Activated naive CD8-positive, alpha-beta T cell treated with anti-CD3 and anti-CD28 coated beads, Interleukin-2, amount 50 U/mL, for 24 hours (primary cell): ENCODE data around the gene TBC1D4.

Experiments used
- ATAC-seq: fragments of 150-1000 bp; cut with Tn5 transposase; one replicate; pipeline ENCODE4 v1.10.0; 2021
- DNase-seq: peaks from one replicate; pipeline ENCODE4 v3.0.0; 2021
- H3K27ac Mint-ChIP-seq: one replicate; pipeline ENCODE4 v1.8.0; 2021; ENCODE audit warnings: mild to moderate bottlenecking, mixed read lengths
- H3K27me3 Mint-ChIP-seq: one replicate; pipeline ENCODE4 v1.8.0; 2021; ENCODE audit warnings: mixed read lengths
- H3K36me3 Mint-ChIP-seq: one replicate; pipeline ENCODE4 v1.8.0; 2021; ENCODE audit warnings: low read depth, mixed read lengths
- H3K4me1 Mint-ChIP-seq: one replicate; pipeline ENCODE4 v1.8.0; 2021; ENCODE audit warnings: mixed read lengths
- H3K4me3 Mint-ChIP-seq: one replicate; pipeline ENCODE4 v1.8.0; 2021; ENCODE audit warnings: mild to moderate bottlenecking, moderate library complexity, mixed read lengths
- H3K9me3 Mint-ChIP-seq: one replicate; pipeline ENCODE4 v1.8.0; 2021; ENCODE audit warnings: mixed read lengths

The TBC1D4 gene

GRCh38 chr13:75385708-75386083 is 96.3 kb downstream of the TBC1D4 start:
- Mint-ChIP-seq H3K27me3 (no peaks in the 10 kb centered on the region), H3K27ac (no peak overlapping the region), H3K9me3 (no peaks in the 10 kb centered on the region), H3K4me1 (peaks cover 12% of the 10 kb centered on the region), H3K36me3 (no peaks in the 10 kb centered on the region), H3K4me3 (no peak overlapping the region)
- no peak for DNase-seq
- peak; percentile 54 for ATAC-seq

- Mint-ChIP-seq H3K4me1 (peaks cover 12% of the 10 kb centered on the region), H3K4me3 (no peak overlapping the region), H3K27me3 (no peaks in the 10 kb centered on the region)
Measured at GRCh38 chr13:75384879-75385707, 96.9 kb downstream of the TBC1D4 start.

GRCh38 chr13:75383064-75383715 is 98.8 kb downstream of the TBC1D4 start:
- Mint-ChIP-seq H3K9me3 (no peaks in the 10 kb centered on the region), H3K27ac (no peak overlapping the region), H3K27me3 (no peaks in the 10 kb centered on the region), H3K36me3 (no peaks in the 10 kb centered on the region), H3K4me3 (no peak overlapping the region), H3K4me1 (peaks cover 12% of the 10 kb centered on the region)
- DNase-seq (no peak), ATAC-seq (no peak)

More at GRCh38 chr13:75384879-75385707, 96.9 kb downstream of the TBC1D4 start:
- ATAC-seq (peak; percentile 28), DNase-seq (no peak)
- no peak overlapping the region for H3K27ac Mint-ChIP-seq
- H3K36me3 Mint-ChIP-seq, result no peaks in the 10 kb centered on the region
- no peaks in the 10 kb centered on the region for H3K9me3 Mint-ChIP-seq

- Mint-ChIP-seq H3K4me1 (no peaks in the 10 kb centered on the region), H3K9me3 (no peaks in the 10 kb centered on the region), H3K36me3 (no peaks in the 10 kb centered on the region), H3K27ac (no peak overlapping the region), H3K4me3 (no peak overlapping the region), H3K27me3 (no peaks in the 10 kb centered on the region)
- DNase-seq, result no peak
- no peak for ATAC-seq
Measured at GRCh38 chr13:75378301-75378700, 103.7 kb downstream of the TBC1D4 start.

- H3K4me1 Mint-ChIP-seq, result no peaks in the 10 kb centered on the region
Measured at GRCh38 chr13:75376792-75377402, 105.1 kb downstream of the TBC1D4 start.

GRCh38 chr13:75375329-75375728 is 106.6 kb downstream of the TBC1D4 start:
- H3K4me1 Mint-ChIP-seq, result no peaks in the 10 kb centered on the region
- DNase-seq (no peak), ATAC-seq (no peak)
- no peak overlapping the region for H3K27ac Mint-ChIP-seq
- no peaks in the 10 kb centered on the region for H3K27me3 Mint-ChIP-seq
- H3K36me3 Mint-ChIP-seq, result no peaks in the 10 kb centered on the region
- no peaks in the 10 kb centered on the region for H3K9me3 Mint-ChIP-seq
- no peak overlapping the region for H3K4me3 Mint-ChIP-seq

More at GRCh38 chr13:75376792-75377402, 105.1 kb downstream of the TBC1D4 start:
- no peak for DNase-seq
- Mint-ChIP-seq H3K36me3 (no peaks in the 10 kb centered on the region), H3K9me3 (no peaks in the 10 kb centered on the region), H3K27ac (no peak overlapping the region), H3K27me3 (no peaks in the 10 kb centered on the region), H3K4me3 (no peak overlapping the region)
- ATAC-seq, result no peak

GRCh38 chr13:75373988-75374387 is 108.0 kb downstream of the TBC1D4 start:
- ATAC-seq (no peak), DNase-seq (no peak)
- Mint-ChIP-seq H3K4me1 (peaks cover under 1% of the 10 kb centered on the region), H3K9me3 (no peaks in the 10 kb centered on the region), H3K36me3 (no peaks in the 10 kb centered on the region), H3K27me3 (peaks cover under 1% of the 10 kb centered on the region), H3K27ac (no peak overlapping the region), H3K4me3 (no peak overlapping the region)

- peaks cover 6% of the 10 kb centered on the region for H3K4me1 Mint-ChIP-seq
- H3K9me3 Mint-ChIP-seq, result no peaks in the 10 kb centered on the region
- no peak for ATAC-seq
- peaks cover 2% of the 10 kb centered on the region for H3K27me3 Mint-ChIP-seq
- H3K4me3 Mint-ChIP-seq, result no peak overlapping the region
- no peak for DNase-seq
- no peak overlapping the region for H3K27ac Mint-ChIP-seq
- no peaks in the 10 kb centered on the region for H3K36me3 Mint-ChIP-seq
Measured at GRCh38 chr13:75372923-75373841, 108.8 kb downstream of the TBC1D4 start.

- Mint-ChIP-seq H3K36me3 (no peaks in the 10 kb centered on the region), H3K27ac (no peak overlapping the region), H3K4me3 (no peak overlapping the region), H3K27me3 (peaks cover 2% of the 10 kb centered on the region), H3K4me1 (peaks cover 10% of the 10 kb centered on the region), H3K9me3 (no peaks in the 10 kb centered on the region)
- no peak for DNase-seq
- ATAC-seq, result peak; percentile 48
Measured at GRCh38 chr13:75372517-75372916, 109.5 kb downstream of the TBC1D4 start.

- peaks cover 22% of the 10 kb centered on the region for H3K4me1 Mint-ChIP-seq
- DNase-seq (no peak), ATAC-seq (no peak)
- H3K27me3 Mint-ChIP-seq, result peaks cover 2% of the 10 kb centered on the region
- no peaks in the 10 kb centered on the region for H3K36me3 Mint-ChIP-seq
- H3K9me3 Mint-ChIP-seq, result no peaks in the 10 kb centered on the region
- no peak overlapping the region for H3K4me3 Mint-ChIP-seq
- no peak overlapping the region for H3K27ac Mint-ChIP-seq
Measured at GRCh38 chr13:75371203-75371602, 110.8 kb downstream of the TBC1D4 start.

GRCh38 chr13:75370774-75371173 is 111.2 kb downstream of the TBC1D4 start:
- DNase-seq (no peak), ATAC-seq (no peak)
- Mint-ChIP-seq H3K4me3 (no peak overlapping the region), H3K9me3 (no peaks in the 10 kb centered on the region), H3K4me1 (peaks cover 26% of the 10 kb centered on the region), H3K27ac (no peak overlapping the region), H3K36me3 (no peaks in the 10 kb centered on the region), H3K27me3 (peaks cover 2% of the 10 kb centered on the region)

GRCh38 chr13:75369981-75370380 is 112.0 kb downstream of the TBC1D4 start:
- no peak for DNase-seq
- no peaks in the 10 kb centered on the region for H3K9me3 Mint-ChIP-seq
- peaks cover 2% of the 10 kb centered on the region for H3K27me3 Mint-ChIP-seq
- peaks cover 34% of the 10 kb centered on the region for H3K4me1 Mint-ChIP-seq
- ATAC-seq, result no peak
- H3K4me3 Mint-ChIP-seq, result no peak overlapping the region
- no peaks in the 10 kb centered on the region for H3K36me3 Mint-ChIP-seq
- no peak overlapping the region for H3K27ac Mint-ChIP-seq

- H3K4me1 Mint-ChIP-seq, result peaks cover 52% of the 10 kb centered on the region
- H3K4me3 Mint-ChIP-seq, result no peak overlapping the region
- H3K27me3 Mint-ChIP-seq, result peaks cover 2% of the 10 kb centered on the region
- ATAC-seq (no peak), DNase-seq (no peak)
- no peaks in the 10 kb centered on the region for H3K9me3 Mint-ChIP-seq
- no peak overlapping the region for H3K27ac Mint-ChIP-seq
- no peaks in the 10 kb centered on the region for H3K36me3 Mint-ChIP-seq
Measured at GRCh38 chr13:75368167-75368566, 113.8 kb downstream of the TBC1D4 start.
